ENCODE results near the gene TMEM59L.

DNA sequence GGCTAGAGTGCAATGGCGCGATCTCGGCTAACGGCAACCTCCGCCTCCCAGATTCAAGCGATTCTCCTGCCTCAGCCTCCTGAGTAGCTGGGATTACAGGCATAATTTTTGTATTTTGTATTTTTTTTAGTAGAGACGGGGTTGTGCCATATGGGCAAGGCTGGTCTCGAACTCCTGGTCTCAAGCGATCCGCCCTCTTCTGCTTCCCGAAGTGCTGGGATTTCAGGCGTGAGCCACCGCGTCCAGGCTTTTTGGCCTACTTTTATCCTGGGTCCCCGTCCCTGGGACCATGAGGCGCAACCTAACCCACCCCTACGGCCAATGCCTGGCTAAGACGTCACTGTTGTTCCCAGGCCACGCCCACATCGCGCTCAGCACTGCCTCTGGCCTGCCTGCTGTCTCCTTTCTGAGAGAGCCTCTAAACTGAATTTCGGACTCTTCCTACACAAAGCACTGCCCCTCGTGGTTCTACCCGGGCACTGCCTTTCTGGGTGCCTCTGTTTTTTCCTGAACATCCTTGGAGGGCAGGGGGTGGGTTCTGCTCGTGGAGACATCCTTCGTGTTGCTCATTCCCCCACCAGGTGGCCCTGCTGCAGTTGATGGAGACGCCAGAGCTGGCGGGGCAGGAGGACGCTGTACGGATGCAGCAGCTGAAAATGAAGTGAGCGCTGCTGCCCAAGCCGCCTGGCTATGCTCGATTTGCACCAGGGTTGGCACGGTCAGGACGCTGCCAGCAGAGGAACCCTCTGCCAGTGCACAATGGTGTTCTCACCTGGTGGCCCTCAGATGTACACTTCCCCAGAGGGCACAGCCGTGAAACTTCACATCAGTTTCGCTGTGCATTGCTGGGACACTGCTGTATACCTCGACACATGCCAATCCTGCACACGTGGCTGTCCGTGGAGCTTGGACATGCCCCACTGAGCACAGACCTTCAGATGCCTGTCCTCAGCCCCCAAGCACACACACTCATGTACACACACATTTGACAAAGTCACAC, 22.1 kb upstream of the TMEM59L start:
- TF ChIP-seq CTCF (IDR thresholded peaks at IDR 0.05), result peak in 2 of 4 experiments; percentile 7 to 11
- no peak for TF ChIP-seq EP300 (IDR thresholded peaks at IDR 0.05)
